HG02938 (cell line): Measurements from ENCODE around the gene TFE3.

Experiments used
- ATAC-seq: cut with Tn5 transposase; IDR thresholded peaks from one replicate; pipeline ENCODE4 v1.9.1; 2021; ENCODE audit warnings: mild to moderate bottlenecking, moderate library complexity; ENCODE audit not compliant: unreplicated experiment

The TFE3 gene

GRCh38 chrX:49043220-49043986 lies at the start of gene TFE3:
TFE3 (minus strand) TSS chrX:49043357; CDS start chrX:49043226, 131 bp downstream.
- peak; percentile 84 for ATAC-seq

- ATAC-seq: no peak
Observed at GRCh38 chrX:49089553-49089952, 46.4 kb upstream of the TFE3 start.

GRCh38 chrX:49082271-49082871 lies 39.2 kb upstream of the TFE3 start:
- ATAC-seq: no peak

- peak; percentile 81 for ATAC-seq
Observed at GRCh38 chrX:49079489-49080428, 36.6 kb upstream of the TFE3 start, which contains the start of gene WDR45. WDR45 (minus strand) TSS chrX:49079887; CDS start chrX:49078095, 1,792 bp downstream.

GRCh38 chrX:49077941-49078340 lies 34.8 kb upstream of the TFE3 start:
- no peak for ATAC-seq

GRCh38 chrX:49075347-49075746 lies 32.2 kb upstream of the TFE3 start:
- ATAC-seq: no peak

- ATAC-seq: peak; percentile 84
Observed at GRCh38 chrX:49073601-49074575, 30.7 kb upstream of the TFE3 start, which contains the start of gene PRAF2. PRAF2 (minus strand) TSS chrX:49074002; CDS start chrX:49073987, 15 bp downstream.

GRCh38 chrX:49072712-49073095 lies 29.5 kb upstream of the TFE3 start:
- ATAC-seq: no peak

- no peak for ATAC-seq
Observed at GRCh38 chrX:49071877-49072711, 28.9 kb upstream of the TFE3 start.

- no peak for ATAC-seq
Observed at GRCh38 chrX:49070988-49071387, 27.8 kb upstream of the TFE3 start.

- ATAC-seq: no peak
Observed at GRCh38 chrX:49069038-49069437, 25.9 kb upstream of the TFE3 start.

GRCh38 chrX:49067285-49068120 lies 24.3 kb upstream of the TFE3 start:
- no peak for ATAC-seq

- ATAC-seq: no peak
Observed at GRCh38 chrX:49066690-49067089, 23.5 kb upstream of the TFE3 start.

- ATAC-seq: no peak
Observed at GRCh38 chrX:49066278-49066677, 23.1 kb upstream of the TFE3 start.

GRCh38 chrX:49064735-49065134 lies 21.6 kb upstream of the TFE3 start:
- ATAC-seq: no peak

- no peak for ATAC-seq
Observed at GRCh38 chrX:49064303-49064702, 21.1 kb upstream of the TFE3 start.

- no peak for ATAC-seq
Observed at GRCh38 chrX:49063715-49064114, 20.6 kb upstream of the TFE3 start.

- no peak for ATAC-seq
Observed at GRCh38 chrX:49061916-49062315, 18.8 kb upstream of the TFE3 start.
